ENCODE measurements around the gene TRMT61B. TPM values are rescaled to one million over a fixed set of nuclear protein-coding genes. Genes with fewer than 3 reads are reported as not detected.

Gene TRMT61B
- total RNA-seq, 1 donor from 2014 or later: 21.9 TPM

GRCh38 chr2:28906376-28906775, 36.3 kb upstream of the TRMT61B start:
- TF ChIP-seq CTCF (IDR thresholded peaks at IDR 0.05; ENCODE audit: borderline replicate concordance): no peak
- H3K4me3 ChIP-seq: no peak overlapping the region
- H3K27ac ChIP-seq (replicated peaks): no peak overlapping the region
- intact Hi-C loops (cut with micrococcal nuclease): no loop called here
- peaks cover 8% of the 10 kb centered on the region for H3K4me1 ChIP-seq
- no peak for DNase-seq
- H3K36me3 ChIP-seq: peaks cover 66% of the 10 kb centered on the region
- H3K9me3 ChIP-seq (replicated peaks): no peaks in the 10 kb centered on the region
- H3K27me3 ChIP-seq (ENCODE audit: low read depth): no peaks in the 10 kb centered on the region

- Histone ChIP-seq H3K27ac (replicated peaks) (no peak overlapping the region), H3K36me3 (peaks cover 57% of the 10 kb centered on the region), H3K4me3 (no peak overlapping the region), H3K4me1 (peaks cover 8% of the 10 kb centered on the region), H3K9me3 (replicated peaks) (no peaks in the 10 kb centered on the region), H3K27me3 (ENCODE audit: low read depth) (no peaks in the 10 kb centered on the region)
- intact Hi-C loops (cut with micrococcal nuclease): no loop called here
- TF ChIP-seq CTCF (IDR thresholded peaks at IDR 0.05; ENCODE audit: borderline replicate concordance): no peak
- no peak for DNase-seq
Measured at GRCh38 chr2:28905533-28905932, 35.4 kb upstream of the TRMT61B start.

- H3K36me3 ChIP-seq: peaks cover 53% of the 10 kb centered on the region
- no peaks in the 10 kb centered on the region for H3K9me3 ChIP-seq (replicated peaks)
- H3K27me3 ChIP-seq (ENCODE audit: low read depth): no peaks in the 10 kb centered on the region
- no peak overlapping the region for H3K4me3 ChIP-seq
- DNase-seq: no peak
- intact Hi-C loops (cut with micrococcal nuclease): no loop called here
- peaks cover 8% of the 10 kb centered on the region for H3K4me1 ChIP-seq
- TF ChIP-seq CTCF (IDR thresholded peaks at IDR 0.05; ENCODE audit: borderline replicate concordance): no peak
- H3K27ac ChIP-seq (replicated peaks): no peak overlapping the region
Measured at GRCh38 chr2:28904802-28905457, 34.8 kb upstream of the TRMT61B start.

GRCh38 chr2:28904295-28904694, 34.2 kb upstream of the TRMT61B start:
- H3K27ac ChIP-seq (replicated peaks): no peak overlapping the region
- DNase-seq: no peak
- H3K36me3 ChIP-seq: peaks cover 47% of the 10 kb centered on the region
- peaks cover 8% of the 10 kb centered on the region for H3K4me1 ChIP-seq
- no peaks in the 10 kb centered on the region for H3K9me3 ChIP-seq (replicated peaks)
- no peak overlapping the region for H3K4me3 ChIP-seq
- TF ChIP-seq CTCF (IDR thresholded peaks at IDR 0.05; ENCODE audit: borderline replicate concordance): no peak
- no peaks in the 10 kb centered on the region for H3K27me3 ChIP-seq (ENCODE audit: low read depth)
- intact Hi-C loops (cut with micrococcal nuclease): no loop called here

GRCh38 chr2:28902584-28902983, 32.5 kb upstream of the TRMT61B start:
- Histone ChIP-seq H3K9me3 (replicated peaks) (no peaks in the 10 kb centered on the region), H3K36me3 (peaks cover 30% of the 10 kb centered on the region)

More at GRCh38 chr2:28902584-28902983, 32.5 kb upstream of the TRMT61B start:
- no peak for TF ChIP-seq CTCF (IDR thresholded peaks at IDR 0.05; ENCODE audit: borderline replicate concordance)
- no peak for DNase-seq
- intact Hi-C loops (cut with micrococcal nuclease): no loop called here
- no peaks in the 10 kb centered on the region for H3K27me3 ChIP-seq (ENCODE audit: low read depth)
- H3K4me1 ChIP-seq: peaks cover 17% of the 10 kb centered on the region
- H3K27ac ChIP-seq (replicated peaks): no peak overlapping the region
- H3K4me3 ChIP-seq: no peak overlapping the region
